Epidermal melanocyte (primary cell): ENCODE results near the gene VRTN.
A peak's percentile ranks its signal among the peaks of the same experiment; 100 is the strongest.
"Not testable (repeated sequence)": the region's sequence is repeated elsewhere in the genome, so short reads cannot be mapped to it uniquely, and the experiment has no call there.

Source experiments
- DNase-seq: peaks from one replicate; pipeline ENCODE4 v3.0.0; 2011; ENCODE audit warnings: low spot score; ENCODE audit not compliant: insufficient read length

Gene VRTN, protein sequence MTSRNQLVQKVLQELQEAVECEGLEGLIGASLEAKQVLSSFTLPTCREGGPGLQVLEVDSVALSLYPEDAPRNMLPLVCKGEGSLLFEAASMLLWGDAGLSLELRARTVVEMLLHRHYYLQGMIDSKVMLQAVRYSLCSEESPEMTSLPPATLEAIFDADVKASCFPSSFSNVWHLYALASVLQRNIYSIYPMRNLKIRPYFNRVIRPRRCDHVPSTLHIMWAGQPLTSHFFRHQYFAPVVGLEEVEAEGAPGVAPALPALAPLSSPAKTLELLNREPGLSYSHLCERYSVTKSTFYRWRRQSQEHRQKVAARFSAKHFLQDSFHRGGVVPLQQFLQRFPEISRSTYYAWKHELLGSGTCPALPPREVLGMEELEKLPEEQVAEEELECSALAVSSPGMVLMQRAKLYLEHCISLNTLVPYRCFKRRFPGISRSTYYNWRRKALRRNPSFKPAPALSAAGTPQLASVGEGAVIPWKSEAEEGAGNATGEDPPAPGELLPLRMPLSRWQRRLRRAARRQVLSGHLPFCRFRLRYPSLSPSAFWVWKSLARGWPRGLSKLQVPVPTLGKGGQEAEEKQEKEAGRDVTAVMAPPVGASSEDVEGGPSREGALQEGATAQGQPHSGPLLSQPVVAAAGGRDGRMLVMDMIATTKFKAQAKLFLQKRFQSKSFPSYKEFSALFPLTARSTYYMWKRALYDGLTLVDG

GRCh38 chr14:74348241-74348734 is at the start of gene VRTN:
TSS of gene VRTN (plus strand) at chr14:74348471. CDS start at chr14:74356784, 8,313 bp downstream.
- no peak for DNase-seq

DNA sequence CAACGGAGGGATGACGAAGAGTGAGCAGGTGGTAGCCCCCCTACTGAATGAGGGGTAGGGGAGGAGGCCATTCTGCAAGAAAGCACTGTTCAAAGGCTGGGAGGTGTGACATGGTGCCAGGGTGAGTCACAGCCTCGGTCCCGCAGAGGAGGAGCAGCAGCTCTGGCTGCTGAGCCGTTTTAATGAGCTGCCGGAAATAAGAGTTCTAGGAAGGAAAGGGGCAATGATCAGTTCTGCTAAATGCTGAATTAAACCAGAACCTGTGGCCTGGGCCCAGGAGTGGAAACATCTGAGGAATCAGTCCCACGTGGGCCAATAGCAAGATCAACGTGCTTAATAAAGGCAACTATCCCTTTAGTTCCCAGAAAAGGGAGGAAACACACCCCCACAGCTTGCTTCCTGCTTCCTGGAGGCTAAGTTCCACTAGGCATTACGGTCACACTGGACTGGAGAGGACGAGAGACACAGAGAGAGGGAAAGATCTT is 49.2 kb upstream of the VRTN start:
- no peak for DNase-seq

- no peak for DNase-seq
Observed at GRCh38 chr14:74301594-74302151, 46.6 kb upstream of the VRTN start.

- DNase-seq: no peak
Observed at GRCh38 chr14:74302152-74302628, 46.1 kb upstream of the VRTN start.

DNA sequence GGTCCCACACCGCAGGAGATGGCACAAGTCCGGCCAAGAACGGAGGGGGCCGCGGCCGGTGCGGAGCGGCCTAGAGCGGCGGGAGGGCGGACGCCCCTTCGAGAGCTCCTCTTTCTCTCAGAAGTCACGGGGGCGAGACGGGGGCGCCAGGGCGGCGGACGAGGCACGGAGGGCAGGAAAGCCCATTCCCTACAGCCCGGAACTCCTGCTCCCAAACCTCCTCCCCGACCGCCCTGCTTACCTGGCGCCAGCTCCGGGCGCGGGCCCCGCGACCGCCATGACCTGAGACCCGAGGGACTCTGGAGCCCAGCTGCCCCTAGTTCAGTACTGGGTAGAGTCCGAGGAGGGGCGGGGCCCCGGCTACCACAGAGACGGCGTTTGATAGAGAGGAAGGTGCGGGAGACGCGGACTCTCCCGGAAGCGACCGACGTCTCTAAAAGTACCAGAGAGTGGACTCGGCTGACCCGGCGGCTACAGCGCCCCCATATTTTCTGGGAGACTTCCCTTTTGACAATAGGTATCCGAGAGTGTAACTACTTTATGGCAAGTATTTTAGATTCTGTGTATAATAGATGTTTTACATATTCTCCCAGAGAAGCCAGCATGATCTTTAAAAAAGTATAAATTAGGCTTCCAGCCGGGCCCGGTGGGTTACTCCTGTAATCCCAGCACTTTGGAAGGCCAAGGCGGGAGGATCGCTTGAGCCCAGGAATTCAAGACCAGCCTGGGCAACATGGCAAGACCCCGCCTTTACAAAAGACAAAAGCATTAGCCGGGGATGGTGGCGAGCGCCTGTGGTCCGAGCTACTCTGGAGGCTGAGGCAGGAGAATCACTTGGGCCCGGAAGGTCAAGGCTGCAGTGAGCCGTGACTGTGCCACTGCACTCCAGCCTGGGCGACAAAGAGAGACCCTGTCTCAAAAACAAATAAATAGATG is 45.4 kb upstream of the VRTN start, which contains the start of gene ABCD4:
ABCD4 (minus strand) TSS at position 301 of the 936 bp plus-strand sequence; CDS start at position 279, 22 bp downstream.
- peak; percentile 75 for DNase-seq

DNA sequence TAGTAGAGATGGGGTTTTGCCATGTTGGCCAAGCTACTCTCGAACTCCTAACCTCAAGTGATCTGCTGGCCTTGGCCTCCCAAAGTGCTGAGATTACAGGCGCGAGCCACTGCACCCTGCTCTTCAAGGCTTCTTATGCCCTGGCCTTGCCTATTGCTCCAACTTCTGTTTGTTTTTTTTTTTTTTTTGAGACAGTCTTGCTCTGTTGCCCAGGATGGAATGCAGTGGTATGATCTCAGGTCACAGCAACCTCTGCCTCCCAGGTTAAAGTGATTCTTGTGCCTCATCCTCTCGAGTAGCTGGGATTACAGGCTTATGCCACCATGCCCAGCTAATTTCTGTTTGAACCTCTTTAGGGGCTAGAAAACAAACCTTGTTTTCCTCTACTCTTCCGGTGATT is 39.6 kb upstream of the VRTN start:
- DNase-seq: no peak

DNA sequence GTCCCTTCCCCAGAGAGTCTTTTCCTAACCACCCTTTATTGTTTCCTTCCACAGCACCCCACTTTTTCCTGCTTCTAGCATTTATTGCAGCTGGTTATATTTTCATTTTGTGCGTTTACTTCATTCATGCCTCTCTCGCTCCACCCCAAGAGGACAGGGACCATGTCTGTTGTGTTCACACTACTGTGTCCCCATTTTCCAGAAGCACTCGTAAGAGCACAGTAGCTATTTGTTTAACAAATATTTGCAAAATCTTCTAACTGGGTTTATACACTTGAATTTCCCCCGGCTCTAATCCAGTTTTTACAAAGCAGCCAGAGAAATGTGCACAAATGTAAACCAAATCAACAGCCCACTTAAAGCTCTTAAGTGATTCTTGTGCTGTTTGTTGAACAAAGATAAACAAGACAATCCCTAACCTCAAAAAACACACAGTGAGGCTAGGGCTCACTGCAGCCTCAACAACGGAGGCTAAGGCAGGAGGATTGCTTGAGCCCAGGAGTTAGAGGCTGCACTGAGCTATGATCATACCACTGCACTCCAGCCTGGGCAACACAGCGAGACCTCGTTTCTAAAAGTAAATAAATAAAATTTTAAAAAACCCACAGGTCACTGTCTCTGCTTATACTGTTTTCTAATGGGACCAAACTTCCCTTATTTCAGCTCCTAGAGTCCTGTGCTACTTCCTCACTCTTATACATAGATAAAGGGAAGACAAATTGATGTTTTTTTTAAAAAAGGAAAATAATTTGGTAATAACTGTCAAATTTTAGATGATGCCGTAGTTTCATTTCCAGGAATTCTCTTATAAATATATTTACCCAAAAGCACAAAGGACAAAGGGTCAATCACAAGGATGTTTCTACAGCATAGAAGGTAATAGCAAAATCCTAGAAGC is 38.9 kb upstream of the VRTN start:
- DNase-seq: no peak

DNA sequence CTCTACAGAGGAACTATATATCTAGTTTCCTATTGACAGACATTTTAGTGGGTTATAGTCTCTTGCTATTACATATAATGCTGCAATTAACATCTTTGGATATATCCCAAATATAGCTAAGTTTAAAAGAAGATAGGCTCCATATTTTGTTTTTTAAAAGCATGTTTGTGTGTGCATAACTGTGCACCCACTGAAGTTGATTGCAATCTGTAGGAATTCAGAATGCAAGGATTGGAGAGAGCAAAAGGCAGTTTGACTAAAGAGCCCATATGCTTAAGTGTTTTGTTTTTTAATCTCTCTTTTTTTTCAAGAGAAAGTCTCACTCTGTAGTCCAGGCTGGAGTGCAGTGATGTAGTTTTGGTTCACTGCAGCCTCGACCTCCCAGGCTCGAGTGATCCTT is 36.1 kb upstream of the VRTN start:
- DNase-seq: no peak

DNA sequence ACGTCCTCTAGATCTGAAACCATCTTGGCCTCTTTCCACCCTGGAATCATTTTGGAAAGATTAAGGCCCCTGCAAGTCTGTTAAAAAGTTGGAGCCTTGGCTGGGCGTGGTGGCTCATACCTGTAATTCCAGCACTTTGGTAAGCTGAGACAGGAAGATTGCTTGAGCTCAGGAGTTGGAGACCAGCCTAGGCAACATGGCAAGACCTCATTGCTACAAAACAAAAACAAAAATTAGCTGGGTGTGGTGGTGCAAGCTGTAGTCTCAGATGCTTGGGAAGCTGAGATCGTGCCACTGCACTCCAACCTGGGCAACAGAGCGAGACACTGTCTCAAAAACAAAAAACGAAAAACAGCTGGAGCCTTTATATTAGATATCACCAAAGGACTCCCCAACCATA is 34.7 kb upstream of the VRTN start:
- DNase-seq: no peak

- no peak for DNase-seq
Observed at GRCh38 chr14:74314576-74314975, 33.7 kb upstream of the VRTN start.

- peak; percentile 57 for DNase-seq
Observed at GRCh38 chr14:74324931-74325361, 23.3 kb upstream of the VRTN start.

- DNase-seq: no peak
Observed at GRCh38 chr14:74325446-74325845, 22.8 kb upstream of the VRTN start.

DNA sequence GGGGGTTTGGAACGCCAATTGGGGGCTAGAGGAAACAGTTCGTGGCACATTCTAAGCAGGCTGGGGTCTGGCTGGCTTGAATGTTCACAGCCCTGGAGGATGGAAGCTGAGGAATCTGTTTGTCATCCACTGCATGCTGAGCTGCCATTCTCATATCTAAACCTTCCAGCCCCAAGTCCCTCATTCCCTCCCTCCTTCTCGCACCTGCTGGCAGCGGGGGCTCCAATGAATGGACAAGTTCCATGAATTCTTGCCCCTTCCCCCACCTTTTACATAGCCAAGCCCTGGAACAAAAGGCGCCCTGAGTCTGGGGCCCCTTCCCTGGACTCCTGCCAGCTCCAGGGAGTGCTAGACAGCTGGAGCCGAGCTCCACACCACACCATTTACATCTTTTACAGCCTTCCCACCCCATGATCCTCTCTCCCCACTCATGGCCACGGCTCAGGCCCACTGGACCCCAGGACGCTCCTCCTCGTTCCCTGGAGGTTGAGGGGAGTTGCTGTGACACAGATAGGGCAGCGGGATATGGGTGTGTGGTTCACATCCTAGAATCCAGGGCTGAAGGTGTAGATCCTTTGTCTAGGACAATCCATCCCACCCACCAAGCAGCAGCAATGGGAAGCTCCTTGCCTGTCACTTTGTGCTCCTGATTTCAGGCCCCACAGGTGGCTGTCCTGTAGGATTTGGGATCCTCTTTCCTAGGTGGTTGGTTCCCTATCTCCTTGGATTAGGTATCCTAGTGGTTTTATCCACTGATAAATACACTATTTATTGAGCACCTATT is 21.7 kb upstream of the VRTN start:
- DNase-seq: no peak

GRCh38 chr14:74329950-74330552 is 18.2 kb upstream of the VRTN start:
- DNase-seq: not testable (repeated sequence)

DNA sequence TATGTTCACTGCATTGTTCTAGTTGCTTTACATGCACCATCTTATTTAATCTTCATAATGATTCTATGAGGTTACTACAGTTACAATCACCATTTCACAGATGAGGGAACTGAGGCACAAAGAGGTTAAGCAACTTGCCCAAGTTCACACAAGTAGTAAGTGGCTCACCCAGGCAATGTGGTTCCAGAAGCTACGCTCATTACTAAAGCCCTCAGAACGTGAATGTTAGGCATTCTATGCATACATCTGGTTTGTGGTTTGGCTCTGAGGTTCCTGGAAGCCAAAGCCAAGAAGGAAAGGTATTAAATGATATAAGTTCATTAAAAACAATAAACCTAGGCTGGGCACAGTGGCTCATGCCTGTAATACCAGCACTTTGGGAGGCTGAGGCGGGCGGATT is 14.4 kb upstream of the VRTN start:
- no peak for DNase-seq

DNA sequence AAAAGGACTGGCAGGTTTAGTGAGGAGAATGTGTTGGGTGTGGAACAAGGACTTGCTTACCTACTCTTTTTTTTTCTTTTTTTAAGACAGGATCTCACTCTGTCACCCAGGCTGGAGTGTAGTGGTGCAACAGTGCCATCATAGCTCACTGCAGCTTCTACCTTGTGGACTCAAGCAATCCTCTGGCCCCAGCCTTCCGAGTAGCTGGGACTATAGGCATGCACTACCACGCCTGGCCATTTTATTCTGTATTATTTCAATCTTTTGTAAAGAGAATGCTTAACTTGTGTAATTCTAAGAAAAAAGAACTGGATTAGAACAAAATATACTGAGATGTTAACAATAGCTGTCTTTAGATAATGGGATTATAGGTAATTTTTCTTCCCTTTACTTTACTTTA is 1.9 kb upstream of the VRTN start:
- no peak for DNase-seq

DNA sequence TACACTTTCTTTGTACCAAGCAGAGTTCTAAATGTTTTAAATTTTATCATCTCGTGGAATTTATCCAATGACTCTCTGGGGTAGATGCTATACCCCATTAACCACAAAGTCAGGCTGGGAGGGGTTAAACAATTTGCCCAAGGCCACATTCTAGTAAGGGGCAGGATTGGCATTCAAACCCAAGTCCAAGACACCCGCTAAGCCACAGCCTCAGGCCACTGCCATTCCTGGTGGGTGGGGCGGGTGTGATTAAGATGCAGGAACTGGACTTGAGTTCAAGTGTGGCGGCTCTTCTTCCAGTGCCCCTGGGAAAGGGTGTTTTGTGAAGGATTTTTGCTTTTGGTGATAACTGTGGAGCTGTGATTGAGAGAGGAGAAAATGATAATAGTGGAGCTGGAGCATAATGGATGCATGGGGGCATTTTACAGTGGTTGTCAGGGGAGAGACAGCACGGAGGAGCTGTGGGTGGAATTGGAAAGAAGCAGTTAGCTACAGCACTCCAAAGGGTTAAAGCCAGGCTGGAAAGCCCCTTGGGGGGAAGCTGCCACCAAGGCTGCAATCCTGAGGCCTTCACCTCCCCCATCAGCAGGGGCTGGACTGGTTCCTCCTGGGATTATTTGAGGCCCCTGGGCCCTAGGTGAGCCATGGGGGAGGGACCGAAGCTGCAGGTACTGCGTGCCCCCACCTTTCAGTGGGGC is 1.0 kb upstream of the VRTN start:
- no peak for DNase-seq

DNA sequence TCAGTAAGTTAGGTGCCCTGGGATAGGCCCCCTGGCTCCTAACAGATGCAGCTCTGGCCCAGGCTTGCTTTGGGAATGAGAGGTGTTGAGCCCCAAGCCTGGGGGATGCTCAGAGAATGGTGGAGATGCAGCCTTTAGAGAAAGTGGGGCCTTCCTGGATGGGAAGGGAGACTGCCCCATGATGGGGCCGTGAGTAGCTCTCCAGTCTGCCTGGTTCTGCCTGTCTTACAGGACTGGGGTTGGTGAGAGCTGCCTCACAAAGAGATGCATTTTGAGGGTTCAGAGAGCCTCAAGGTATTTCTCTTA is 523 bp upstream of the VRTN start:
- DNase-seq: no peak
